Skeletal muscle cell (primary cell): Measurements from ENCODE around the gene EXOSC2.
A peak's percentile ranks its signal among the peaks of the same experiment; 100 is the strongest.
"Not testable (repeated sequence)": the region's sequence is repeated elsewhere in the genome, so short reads cannot be mapped to it uniquely, and the experiment has no call there.

Experiments
- DNase-seq: peaks from one replicate; pipeline ENCODE4 v3.0.0-alpha.2; 2010; ENCODE audit warnings: low read depth
- H3K4me3 ChIP-seq: 2 replicates; pipeline ENCODE4 v1.5.1; 2011; ENCODE audit warnings: low read depth, mild to moderate bottlenecking, control low read depth, low read length, moderate library complexity

Gene EXOSC2

DNA sequence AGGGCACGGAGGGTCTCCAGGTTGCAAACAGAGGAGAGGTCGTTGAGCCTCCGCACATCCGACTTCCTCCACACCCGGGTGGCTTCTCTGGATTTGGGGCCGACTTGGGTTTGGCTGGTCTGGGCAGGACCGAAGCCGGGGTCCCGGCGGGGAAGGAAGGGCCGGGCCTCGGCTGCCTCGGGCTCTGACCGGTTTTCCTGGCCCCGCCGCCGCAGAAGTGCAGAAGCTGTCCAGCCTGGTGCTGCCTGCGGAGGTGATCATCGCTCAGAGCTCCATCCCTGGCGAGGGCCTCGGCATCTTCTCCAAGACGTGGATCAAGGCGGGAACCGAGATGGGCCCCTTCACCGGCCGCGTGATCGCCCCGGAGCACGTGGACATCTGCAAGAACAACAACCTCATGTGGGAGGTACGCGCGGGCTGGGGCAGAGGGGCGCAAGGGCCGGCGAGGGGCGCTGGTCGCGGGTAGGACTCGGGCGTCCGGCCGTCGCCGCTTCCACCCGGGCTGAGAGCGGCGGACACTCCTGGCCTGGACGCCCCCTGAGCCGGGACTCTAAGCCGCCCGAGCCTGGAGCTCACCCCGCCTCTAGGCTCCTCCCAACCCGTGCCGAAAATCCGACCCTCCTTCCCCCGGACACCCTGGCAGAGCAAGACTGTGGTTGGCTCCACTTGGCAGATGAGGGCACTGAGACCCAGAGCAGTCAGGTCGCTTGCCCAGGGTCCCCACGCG, 27.0 kb upstream of the EXOSC2 start:
- no peak for DNase-seq
- no peak overlapping the region for H3K4me3 ChIP-seq

DNA sequence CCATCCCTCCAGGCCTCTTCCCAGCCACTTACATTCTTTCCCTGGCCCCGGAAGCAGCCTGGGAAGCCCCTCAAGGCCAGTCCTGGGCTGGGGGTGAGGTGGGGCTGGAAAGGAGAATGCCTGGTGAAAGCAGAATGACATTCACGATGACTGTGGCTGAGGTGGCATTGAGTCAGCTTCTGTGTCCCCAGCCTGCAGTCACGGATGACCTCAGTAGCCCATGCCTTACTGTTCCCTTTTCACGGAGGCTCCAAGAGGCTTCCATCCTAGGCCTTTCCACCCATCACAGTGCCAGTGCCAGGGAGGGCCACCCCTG, 26.5 kb upstream of the EXOSC2 start:
- DNase-seq, result no peak
- H3K4me3 ChIP-seq, result no peak overlapping the region

DNA sequence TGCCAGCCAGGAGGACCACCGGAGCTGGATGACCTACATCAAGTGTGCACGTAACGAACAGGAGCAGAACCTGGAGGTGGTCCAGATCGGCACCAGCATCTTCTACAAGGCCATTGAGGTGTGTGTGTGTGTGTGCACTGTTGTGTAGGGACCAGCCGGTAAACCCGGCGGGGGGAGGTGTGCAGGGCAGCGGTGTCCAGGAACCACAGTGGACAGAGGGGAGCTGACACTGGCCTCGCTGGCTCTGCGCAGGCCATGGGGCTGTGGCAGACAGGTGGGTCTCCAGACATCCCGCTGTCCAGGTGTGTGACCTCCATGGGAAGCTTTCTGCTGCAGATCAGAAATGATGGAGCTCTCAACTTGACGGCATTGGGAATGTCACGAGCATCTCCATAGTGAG, 25.4 kb upstream of the EXOSC2 start:
- H3K4me3 ChIP-seq, result no peak overlapping the region
- no peak for DNase-seq

DNA sequence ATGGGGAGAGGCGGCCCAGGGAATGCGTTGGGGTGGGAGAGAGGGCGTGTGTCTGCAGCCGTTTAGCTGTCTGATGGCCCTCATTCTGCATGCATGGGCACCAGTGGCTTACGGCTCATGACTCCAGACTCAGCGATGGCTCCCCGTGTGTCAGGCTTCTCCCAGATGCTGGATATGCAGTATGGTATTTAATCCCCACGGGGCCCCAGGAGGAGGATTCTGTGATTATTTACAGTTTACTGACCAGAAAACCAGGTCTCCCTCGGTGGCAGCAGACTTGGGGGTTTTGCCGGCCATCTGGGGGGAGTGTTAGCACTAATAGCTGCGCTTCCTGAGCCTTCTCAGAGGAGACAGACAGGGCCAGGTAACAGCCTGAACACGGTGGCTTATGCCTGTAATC, 24.9 kb upstream of the EXOSC2 start:
- H3K4me3 ChIP-seq, result no peak overlapping the region
- no peak for DNase-seq

DNA sequence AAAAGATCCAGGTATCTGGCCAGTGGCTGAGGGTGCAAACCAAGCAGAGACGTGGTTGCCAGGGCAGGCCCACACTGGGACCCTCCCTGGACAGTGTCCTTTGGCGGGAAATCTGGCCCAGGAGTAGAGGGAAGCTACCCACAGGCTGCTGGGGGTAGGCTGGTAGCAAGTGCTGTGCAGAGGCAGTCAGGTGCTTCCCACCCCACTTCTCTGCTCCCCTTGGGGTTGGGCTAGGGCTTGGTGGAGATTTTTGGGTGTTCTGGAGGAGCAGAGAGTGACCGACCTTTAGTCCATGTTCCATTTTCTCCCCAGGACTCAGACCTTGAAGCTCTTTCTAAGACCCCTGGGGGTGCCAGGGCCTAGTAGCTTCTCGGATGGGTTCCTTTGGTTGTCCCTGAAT, 23.6 kb upstream of the EXOSC2 start:
- no peak overlapping the region for H3K4me3 ChIP-seq
- no peak for DNase-seq

DNA sequence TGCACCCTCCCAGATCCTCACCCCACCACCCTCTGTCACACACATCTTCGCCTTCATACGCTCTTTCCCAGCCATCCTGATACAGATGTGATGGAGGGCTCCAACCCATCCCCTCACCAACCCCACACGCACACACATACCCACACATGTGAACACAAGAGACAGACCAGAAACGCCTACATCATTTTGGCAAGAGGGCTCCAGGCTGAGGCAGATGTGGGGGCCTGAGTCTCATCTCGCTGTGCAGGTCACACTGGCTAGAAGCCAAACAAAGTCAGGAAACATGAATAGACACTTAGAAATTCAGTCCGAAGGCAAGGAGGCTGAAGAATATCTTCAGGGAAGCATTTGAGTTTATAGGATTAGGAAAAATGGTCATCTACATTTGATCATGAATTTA, 22.9 kb upstream of the EXOSC2 start:
- no peak overlapping the region for H3K4me3 ChIP-seq
- DNase-seq, result no peak

DNA sequence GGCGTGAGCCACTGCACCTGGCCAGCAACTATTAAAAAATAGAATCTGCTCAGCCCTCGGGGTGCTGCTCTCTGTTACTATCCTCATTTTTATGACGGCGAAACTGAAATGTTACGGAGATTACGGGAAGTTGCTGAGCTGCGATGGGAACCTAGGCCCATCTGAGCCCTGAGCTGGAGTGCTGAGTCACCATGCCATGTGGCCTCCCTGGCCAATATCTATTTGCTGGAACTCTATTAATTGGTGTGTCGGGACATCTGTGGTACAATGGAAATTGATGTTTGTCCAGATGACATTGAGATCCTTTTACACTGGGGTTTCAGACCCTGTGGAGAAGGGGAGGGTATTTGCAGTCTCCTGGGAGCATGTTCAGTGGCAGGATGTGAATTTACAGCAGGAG, 21.1 kb upstream of the EXOSC2 start:
- H3K4me3 ChIP-seq, result no peak overlapping the region
- no peak for DNase-seq

DNA sequence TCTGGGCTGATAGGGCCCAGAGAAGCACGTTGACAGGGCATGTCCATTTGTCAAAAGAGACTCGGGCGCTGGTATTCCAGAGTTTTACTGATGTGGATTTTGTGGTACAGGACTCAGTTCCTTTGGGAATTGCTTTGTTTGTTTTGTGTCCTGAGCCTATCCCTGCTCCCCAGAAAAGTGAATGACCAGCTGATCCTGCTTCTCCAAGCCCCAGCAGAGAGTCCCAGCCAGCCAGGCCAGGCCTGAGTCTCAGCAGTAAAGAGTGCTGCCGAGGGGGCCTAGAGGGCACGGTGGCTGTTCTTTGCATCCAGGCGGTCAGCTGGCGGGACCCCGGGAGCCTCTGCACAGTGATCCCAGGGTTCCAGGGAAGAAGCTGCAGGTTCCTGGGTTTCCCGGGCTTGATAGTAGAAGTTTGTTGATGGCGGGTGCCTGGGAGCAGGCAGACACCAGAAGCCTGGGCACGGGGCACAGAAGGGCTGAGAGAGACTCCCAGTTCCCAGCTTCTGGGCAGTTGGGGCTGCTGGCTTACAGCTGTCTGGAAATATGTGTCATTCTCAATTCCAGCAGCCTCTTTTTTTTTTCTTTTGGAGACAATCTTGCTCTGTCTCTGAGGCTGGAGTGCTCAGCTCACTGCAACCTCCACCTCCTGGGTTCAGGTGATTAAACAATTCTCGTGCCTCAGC, 20.5 kb upstream of the EXOSC2 start:
- H3K4me3 ChIP-seq, result no peak overlapping the region
- no peak for DNase-seq

DNA sequence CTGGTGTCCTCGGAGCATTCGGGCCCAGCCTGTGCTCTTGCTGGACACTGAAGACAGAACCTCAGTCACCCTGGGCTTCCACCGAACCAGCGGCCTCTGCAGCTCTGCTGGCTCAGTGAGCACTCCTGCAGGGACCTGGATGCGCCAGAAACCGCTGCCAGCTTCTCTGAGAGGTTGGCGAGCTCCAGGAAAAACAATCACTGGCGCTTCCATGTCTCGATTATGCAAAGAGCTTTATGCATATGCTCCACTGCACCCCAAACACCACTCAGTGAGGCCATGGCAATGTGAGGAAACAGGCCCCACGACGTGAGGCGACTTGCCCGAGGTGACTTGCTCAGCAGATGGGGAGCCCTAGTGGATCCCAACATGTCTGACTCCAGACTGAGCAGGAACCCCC, 18.2 kb upstream of the EXOSC2 start:
- H3K4me3 ChIP-seq, result no peak overlapping the region
- no peak for DNase-seq

DNA sequence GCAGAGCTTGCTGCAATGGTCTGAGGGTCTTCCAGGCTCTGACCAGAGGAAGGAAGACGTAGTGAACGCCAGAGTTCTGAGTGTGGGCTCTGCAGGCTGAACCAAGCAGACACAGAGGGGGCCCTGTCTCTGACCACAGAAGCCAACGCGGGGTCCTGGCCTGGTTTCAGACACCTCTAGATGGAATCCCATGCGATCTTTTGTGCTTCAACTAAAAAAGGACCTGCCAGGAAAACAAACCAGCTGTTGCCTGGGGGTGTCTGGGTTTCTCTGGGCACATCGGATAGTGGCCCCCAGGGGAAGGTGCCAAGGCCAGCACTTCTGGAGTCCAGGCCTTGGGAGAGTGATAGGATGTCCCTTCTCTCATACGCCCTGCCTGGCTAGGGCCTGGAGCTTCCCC, 16.3 kb upstream of the EXOSC2 start:
- H3K4me3 ChIP-seq, result no peak overlapping the region

DNA sequence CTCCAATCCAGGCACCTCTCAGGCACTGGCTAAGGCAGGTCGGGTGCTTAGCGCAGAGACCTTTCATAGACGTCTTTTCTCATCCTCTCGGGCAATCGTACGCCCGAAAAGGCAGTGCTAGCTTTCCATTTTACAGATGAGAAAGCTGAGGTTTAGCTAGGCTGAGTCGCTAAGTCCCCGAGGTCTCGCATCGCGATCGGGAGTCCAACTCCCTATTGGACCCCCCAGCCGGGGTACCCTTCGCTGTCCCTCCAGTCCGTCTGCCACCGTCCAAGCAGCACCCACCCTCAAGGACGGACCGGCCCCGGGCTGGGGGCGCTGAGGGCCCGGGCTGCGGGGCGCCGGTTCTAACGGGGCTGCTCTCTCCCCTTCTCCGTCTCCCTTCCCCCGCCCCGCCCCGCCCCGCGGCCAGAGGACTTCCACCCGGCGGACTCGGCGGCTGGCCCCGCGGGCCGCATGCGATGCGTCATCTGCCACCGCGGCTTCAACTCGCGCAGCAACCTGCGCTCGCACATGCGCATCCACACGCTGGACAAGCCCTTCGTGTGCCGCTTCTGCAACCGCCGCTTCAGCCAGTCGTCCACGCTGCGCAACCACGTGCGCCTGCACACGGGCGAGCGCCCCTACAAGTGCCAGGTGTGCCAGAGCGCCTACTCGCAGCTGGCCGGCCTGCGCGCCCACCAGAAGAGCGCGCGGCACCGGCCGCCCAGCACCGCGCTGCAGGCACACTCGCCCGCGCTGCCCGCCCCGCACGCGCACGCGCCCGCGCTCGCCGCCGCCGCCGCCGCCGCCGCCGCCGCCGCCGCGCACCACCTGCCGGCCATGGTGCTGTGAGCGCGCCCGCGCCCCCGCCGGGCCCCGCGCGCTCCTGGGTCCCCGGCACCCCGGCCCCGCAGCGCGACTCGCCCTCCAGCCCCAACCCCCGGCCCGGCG, 12.5 kb upstream of the EXOSC2 start:
- peak; percentile 31 for DNase-seq
- peak overlapping the region; percentile 51 for H3K4me3 ChIP-seq

More for the DNA sequence above, 16.3 kb upstream of the EXOSC2 start:
- DNase-seq, result no peak

DNA sequence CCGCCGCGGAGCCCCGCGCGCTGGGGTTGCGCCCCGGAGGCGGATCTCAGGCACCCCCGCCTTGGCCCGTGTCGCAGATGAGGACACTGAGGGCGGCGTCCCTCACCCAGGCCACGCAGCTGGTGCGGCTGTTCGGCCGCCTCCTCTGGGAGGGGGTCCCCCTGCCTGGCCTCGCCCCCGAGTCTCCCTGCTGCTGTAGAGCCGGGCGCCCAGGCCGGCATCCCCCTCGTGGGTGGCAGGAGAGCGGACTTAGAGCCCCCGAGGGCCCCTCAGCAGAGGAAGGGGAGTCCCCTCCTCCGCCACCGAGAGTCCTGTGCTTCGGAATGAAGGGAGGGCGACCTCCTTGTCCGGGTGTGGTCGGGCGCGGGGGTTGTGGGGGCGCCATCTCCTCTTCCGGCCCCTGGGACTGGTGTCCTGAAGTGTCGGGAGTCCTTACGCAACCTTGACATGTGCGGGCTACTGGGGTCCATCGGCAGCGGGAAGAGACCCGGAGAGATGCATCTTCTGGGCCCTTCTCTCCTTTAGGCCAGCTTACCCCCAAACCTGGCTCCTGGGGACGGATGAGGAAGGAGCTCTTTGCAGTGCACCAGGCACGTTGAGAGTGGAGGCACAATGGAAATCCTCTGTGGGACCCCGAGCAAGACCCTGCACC, 11.7 kb upstream of the EXOSC2 start:
- H3K4me3 ChIP-seq, result peak overlapping the region; percentile 51
- no peak for DNase-seq

DNA sequence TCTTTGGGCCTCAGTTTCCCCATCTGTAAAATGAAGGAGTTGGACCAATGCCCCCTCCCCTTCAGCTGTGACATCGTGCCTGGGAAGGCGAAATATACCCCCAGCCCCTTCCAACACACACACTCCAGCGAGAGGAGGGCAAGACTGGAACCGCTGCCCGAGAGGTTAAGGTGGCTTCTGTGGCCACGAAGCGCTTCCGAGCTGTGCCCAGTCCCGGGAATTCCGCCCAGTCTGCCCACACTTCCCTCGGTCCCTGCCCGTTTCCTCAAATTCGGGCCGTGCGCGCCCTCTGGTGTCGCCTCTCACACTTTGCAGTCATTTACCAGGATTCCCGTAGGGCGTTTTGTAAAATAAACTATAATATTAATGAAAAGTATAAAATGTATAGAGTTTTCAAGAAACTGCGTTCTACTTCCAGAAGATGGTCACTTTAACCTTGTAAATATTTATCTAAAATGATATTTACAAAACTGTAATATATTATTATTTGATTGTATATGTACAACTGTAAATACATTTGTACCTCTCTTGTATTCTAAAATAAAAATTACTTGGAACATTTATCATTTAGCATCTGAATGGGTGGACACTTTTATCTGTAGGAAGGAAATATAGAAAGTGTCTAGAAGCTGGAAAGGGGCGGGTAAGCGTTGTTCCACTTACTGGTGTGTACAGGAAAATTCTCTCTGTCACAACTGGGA, 11.0 kb upstream of the EXOSC2 start:
- H3K4me3 ChIP-seq, result peak overlapping the region; percentile 51
- DNase-seq, result no peak

DNA sequence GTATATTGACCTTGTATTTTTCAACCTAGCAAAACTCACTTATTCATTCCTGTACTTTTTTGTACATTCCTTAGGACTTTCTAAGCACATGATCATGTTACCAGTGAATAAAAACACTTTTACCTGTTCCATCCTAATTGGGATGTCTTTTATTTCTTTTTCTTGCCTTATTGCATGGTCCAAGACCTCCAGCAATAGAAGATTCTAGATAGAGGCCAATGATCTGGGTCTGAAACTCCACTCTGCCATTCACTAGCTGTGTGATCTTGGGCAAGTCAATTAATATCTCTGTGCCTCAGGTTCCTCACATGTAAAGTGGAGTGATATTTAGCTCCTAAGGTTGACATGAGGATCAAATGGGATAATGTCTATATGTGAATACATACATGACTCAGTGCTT, 8.5 kb upstream of the EXOSC2 start:
- H3K4me3 ChIP-seq, result no peak overlapping the region
- no peak for DNase-seq

DNA sequence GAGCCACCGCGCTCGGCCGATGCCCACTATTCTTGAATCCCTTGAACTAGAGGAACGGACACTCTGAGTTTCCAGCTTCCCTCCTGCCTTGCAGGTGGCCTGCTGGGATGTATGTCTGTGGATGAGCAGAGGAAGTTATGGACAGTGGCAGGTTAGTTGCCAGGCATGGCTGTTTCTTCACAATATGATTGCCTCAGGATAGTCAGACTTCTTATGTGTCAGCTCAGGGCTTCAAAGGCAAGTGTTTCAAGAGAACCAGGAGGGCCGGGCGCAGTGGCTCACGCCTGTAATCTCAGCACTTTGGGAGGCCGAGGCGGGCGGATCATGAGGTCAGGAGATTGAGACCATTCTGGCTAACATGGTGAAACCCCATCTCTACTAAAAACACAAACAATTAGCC, 7.6 kb upstream of the EXOSC2 start:
- H3K4me3 ChIP-seq, DNase-seq: not testable (repeated sequence)

DNA sequence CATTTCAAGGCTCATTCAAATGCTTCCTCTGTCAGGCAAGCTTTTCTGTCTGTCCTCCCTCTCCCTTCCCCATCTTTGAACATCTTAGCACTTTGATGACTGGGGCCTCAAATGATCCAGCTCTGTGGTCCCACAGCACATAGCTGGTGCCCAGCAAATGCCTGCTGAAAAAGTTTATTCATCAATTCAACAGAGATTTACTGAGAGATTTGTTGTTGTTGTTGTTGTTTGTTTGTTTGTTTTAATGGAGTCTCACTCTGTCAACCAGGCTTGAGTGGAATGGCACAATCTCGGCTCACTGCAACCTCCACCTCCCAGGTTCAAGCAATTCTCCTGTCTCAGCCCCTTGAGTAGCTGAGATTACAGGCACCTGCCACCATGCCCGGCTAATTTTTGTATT, 6.0 kb upstream of the EXOSC2 start:
- no peak for DNase-seq
- H3K4me3 ChIP-seq, result no peak overlapping the region

DNA sequence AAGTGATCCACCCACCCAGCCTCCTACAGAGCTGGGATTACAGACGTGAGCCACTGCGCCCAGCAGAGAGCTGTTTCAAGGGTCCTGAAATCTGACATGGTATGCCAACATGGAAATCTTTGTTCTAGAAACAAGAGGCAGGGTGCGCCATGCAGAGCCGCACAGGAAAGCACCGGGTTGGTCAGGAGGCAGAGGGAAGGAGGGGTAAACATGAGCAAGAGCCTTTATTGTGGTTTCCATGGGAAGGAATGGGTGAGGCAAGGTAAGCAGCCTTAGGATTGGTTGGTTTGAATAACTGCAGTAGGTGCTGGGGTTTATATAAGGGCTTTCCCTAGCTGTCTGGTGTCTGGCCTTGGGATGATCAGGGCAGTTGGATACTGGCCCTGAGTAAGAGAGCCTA, 5.5 kb upstream of the EXOSC2 start:
- no peak for DNase-seq
- H3K4me3 ChIP-seq, result no peak overlapping the region

DNA sequence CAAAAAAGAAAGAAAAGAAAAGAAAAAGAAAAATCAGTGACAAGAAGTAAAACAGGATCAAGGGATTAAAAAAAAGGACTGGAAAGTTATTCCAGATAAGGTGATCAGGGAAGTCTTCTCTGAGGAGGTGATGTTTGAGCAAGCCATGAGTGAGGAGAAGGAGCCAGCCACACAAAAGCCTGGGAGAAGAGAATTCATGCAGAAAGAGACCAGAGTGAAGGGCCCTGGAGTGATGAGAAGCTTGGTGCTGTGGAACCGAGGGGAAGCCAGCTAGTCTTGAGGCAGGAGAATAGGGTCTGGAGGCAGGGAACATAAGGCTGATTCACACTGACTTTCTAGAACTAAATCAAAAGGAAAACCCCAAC, 4.0 kb upstream of the EXOSC2 start:
- DNase-seq, result no peak
- H3K4me3 ChIP-seq, result peak overlapping the region; percentile 18

DNA sequence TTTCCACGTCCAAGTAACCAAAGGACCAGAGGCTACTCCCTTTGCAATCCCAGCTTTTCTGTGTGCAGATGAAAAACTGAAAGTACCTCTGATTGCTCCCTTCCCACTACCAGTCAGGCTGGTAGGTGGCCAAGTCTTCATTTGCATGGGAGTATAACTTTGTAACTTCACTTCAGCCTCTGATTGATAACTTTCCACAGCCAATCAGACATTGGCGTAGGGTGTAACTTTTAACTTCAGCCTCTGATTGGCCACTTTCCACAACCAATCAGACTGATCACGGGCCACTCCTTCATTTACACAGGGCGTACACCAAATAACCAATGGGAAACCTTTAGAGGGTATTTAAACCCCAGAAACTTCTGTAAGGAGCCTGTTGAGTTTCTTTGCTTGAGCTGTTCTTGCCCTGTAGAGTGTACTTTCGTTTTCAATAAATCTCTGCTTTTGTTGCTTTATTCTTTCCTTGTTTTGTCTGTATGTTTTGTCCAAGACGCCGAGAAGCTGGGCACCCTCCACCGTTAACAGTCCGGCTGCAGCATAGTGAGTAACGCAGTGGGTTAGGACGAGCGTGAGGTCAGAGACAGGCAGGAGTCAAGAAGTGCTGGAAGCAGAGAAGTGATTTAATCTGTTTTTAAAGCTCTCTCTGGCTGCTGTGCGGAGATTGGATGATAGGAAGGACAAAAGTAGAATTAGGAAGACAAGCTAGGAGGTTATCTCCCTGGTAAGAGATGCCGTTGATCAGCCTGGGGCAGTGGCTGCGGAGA, 3.5 kb upstream of the EXOSC2 start:
- DNase-seq, result peak; percentile 75
- H3K4me3 ChIP-seq, result peak overlapping the region; percentile 30
